DOHH2 (cell line): ENCODE results near the gene PPIP5K1.
"Not testable (repeated sequence)": the region's sequence is repeated elsewhere in the genome, so short reads cannot be mapped to it uniquely, and the experiment has no call there.

Experiments used
- H3F3A ChIP-seq: fragments of 200-600 bp; sonication (generic), shearing (Covaris generic); 2 replicates; pipeline ENCODE4 v1.6.0; 2016; ENCODE audit warnings: antibody characterized with exemption, mild to moderate bottlenecking; ENCODE audit not compliant: control insufficient read depth, insufficient read depth
- H3K27ac ChIP-seq: fragments of 200-600 bp; sonication (generic); 2 replicates; pipeline ENCODE4 v1.5.1; 2014; ENCODE audit warnings: low read depth, mild to moderate bottlenecking, low read length, moderate library complexity
- H3K27me3 ChIP-seq: fragments of 200-600 bp; sonication (generic); 2 replicates; pipeline ENCODE4 v1.6.1; 2014; ENCODE audit warnings: mild to moderate bottlenecking, low read length, mixed read lengths; ENCODE audit not compliant: control insufficient read depth
- H3K36me3 ChIP-seq: fragments of 200-600 bp; sonication (generic); 2 replicates; pipeline ENCODE4 v1.6.1; 2014; ENCODE audit warnings: mild to moderate bottlenecking, low read length, moderate library complexity, mixed read lengths; ENCODE audit not compliant: control insufficient read depth
- H3K4me1 ChIP-seq: fragments of 200-600 bp; sonication (generic); 2 replicates; pipeline ENCODE4 v1.6.1; 2014; ENCODE audit warnings: mild to moderate bottlenecking, low read length, mixed read lengths; ENCODE audit not compliant: control insufficient read depth
- H3K4me2 ChIP-seq: fragments of 200-600 bp; sonication (generic); 2 replicates; pipeline ENCODE4 v1.6.0; 2014; ENCODE audit warnings: mild to moderate bottlenecking, low read length, moderate library complexity
- H3K4me3 ChIP-seq: fragments of 200-600 bp; sonication (generic); 2 replicates; pipeline ENCODE4 v1.5.1; 2014; ENCODE audit warnings: mild to moderate bottlenecking, low read length, mixed read lengths
- H3K79me2 ChIP-seq: fragments of 200-600 bp; sonication (generic); 2 replicates; pipeline ENCODE4 v1.6.1; 2014; ENCODE audit warnings: mild to moderate bottlenecking, low read length, mixed read lengths; ENCODE audit not compliant: control insufficient read depth
- H3K9me2 ChIP-seq: fragments of 200-600 bp; sonication (generic); replicated peaks from 2 replicates; pipeline ENCODE4 v1.6.1; 2014; ENCODE audit warnings: mild to moderate bottlenecking, low read length, mixed read lengths; ENCODE audit not compliant: control insufficient read depth
- H3K9me3 ChIP-seq: fragments of 200-600 bp; sonication (generic); 2 replicates; pipeline ENCODE4 v1.6.1; 2014; ENCODE audit warnings: antibody characterized with exemption, low read length, mixed read lengths; ENCODE audit not compliant: control insufficient read depth, insufficient read depth
- H4K20me1 ChIP-seq: fragments of 200-600 bp; sonication (generic); 2 replicates; pipeline ENCODE4 v1.6.0; 2014; ENCODE audit warnings: low read depth, mild to moderate bottlenecking, antibody characterized with exemption, low read length, moderate library complexity; ENCODE audit not compliant: control insufficient read depth, insufficient read depth

PPIP5K1 gene

GRCh38 chr15:43602233-43602632, 12.2 kb upstream of the PPIP5K1 start:
- not testable (repeated sequence) for H3K4me1 ChIP-seq, H3K79me2 ChIP-seq, H3K9me2 ChIP-seq, H3K4me3 ChIP-seq, H3K36me3 ChIP-seq, H3K27me3 ChIP-seq, H3K9me3 ChIP-seq, H3K4me2 ChIP-seq, H3K27ac ChIP-seq, H3F3A ChIP-seq, H4K20me1 ChIP-seq

DNA sequence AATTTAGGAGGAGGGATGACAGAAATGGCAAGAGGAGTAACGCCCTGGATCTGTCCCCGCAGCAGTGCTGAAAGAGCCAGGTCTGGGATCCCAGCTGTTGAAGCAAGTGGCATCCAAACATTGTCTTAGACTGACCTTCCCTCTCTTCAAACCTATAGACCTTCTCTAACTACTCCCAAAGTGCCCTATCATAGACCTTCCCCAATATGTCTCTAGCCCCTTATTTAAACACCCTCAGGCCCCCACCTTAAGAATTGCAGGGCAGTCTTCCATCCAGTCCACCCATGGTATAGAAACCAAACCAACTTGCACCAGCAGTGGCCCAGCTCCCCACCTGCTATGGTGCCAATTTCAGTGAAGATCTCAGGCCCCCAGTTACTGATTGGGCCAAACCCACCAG, 10.2 kb upstream of the PPIP5K1 start:
- H3K27me3 ChIP-seq, H3K9me2 ChIP-seq, H3K36me3 ChIP-seq, H3K4me3 ChIP-seq, H3F3A ChIP-seq, H4K20me1 ChIP-seq, H3K27ac ChIP-seq, H3K4me1 ChIP-seq, H3K4me2 ChIP-seq, H3K9me3 ChIP-seq, H3K79me2 ChIP-seq: not testable (repeated sequence)

GRCh38 chr15:43599131-43599530, 9.1 kb upstream of the PPIP5K1 start:
- H3K27ac ChIP-seq, H3K36me3 ChIP-seq, H4K20me1 ChIP-seq, H3K4me1 ChIP-seq, H3K9me3 ChIP-seq, H3K4me2 ChIP-seq, H3K79me2 ChIP-seq, H3F3A ChIP-seq, H3K9me2 ChIP-seq, H3K27me3 ChIP-seq, H3K4me3 ChIP-seq: not testable (repeated sequence)

- not testable (repeated sequence) for H3K4me1 ChIP-seq, H3K4me3 ChIP-seq, H4K20me1 ChIP-seq, H3K27me3 ChIP-seq, H3K36me3 ChIP-seq, H3K9me3 ChIP-seq, H3K27ac ChIP-seq, H3K79me2 ChIP-seq, H3K9me2 ChIP-seq, H3K4me2 ChIP-seq, H3F3A ChIP-seq
Observed at GRCh38 chr15:43593328-43594190, 3.6 kb upstream of the PPIP5K1 start, which contains the start of gene CKMT1B. Gene CKMT1B (plus strand): TSS chr15:43594027. CDS start chr15:43594219, 192 bp downstream.

- not testable (repeated sequence) for H3K9me3 ChIP-seq, H3K9me2 ChIP-seq, H3K4me1 ChIP-seq, H3K4me2 ChIP-seq, H3K27ac ChIP-seq, H3F3A ChIP-seq, H3K27me3 ChIP-seq, H3K36me3 ChIP-seq, H4K20me1 ChIP-seq, H3K4me3 ChIP-seq, H3K79me2 ChIP-seq
Observed at GRCh38 chr15:43592841-43593240, 2.8 kb upstream of the PPIP5K1 start.

DNA sequence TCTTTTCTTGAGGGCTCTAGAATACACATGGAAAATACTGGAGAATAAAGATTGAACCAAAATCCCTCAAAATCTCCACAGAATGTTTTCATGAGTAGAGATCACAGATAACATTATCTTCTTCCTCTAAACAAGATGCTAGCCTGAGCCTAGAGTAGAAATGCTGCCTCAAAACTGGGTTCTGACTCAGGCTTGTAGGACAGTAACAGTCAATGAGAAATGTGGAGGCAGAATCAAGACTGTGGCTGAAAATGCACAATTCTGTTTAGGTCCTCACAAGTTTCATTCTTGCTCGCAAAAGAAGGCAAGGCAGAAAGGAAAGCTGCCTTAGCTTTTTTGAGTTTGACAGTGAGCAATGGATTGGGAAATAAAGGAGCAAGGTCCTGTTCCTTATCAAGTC, 15.4 kb downstream of the PPIP5K1 start:
- H3K27me3 ChIP-seq, H3K27ac ChIP-seq, H3K4me3 ChIP-seq: not testable (repeated sequence)

DNA sequence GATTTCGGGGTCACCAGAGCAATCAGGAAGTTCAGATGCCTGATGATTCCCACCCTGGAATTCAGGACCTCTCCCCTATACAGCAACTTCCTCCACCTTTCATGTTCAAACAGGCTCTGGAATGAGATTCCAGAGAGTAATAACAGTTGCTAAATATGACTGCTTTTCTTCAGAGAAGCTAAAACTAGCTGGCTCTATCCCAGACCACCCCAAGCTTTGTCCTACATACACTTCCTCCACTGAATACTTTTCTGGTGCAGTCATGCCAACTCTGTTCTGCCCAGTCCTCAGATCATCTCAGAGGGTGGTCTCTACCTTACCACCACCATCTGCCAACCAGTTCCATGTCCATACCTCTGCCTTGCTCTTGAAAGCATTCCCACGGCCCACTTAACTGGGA, 23.4 kb downstream of the PPIP5K1 start:
- not testable (repeated sequence) for H3K4me2 ChIP-seq, H4K20me1 ChIP-seq, H3K4me3 ChIP-seq, H3K36me3 ChIP-seq, H3K9me3 ChIP-seq, H3K9me2 ChIP-seq, H3K27me3 ChIP-seq, H3K4me1 ChIP-seq, H3K27ac ChIP-seq, H3K79me2 ChIP-seq, H3F3A ChIP-seq

More for the DNA sequence above, 15.4 kb downstream of the PPIP5K1 start:
- not testable (repeated sequence) for H4K20me1 ChIP-seq, H3K79me2 ChIP-seq, H3K36me3 ChIP-seq, H3F3A ChIP-seq, H3K4me1 ChIP-seq, H3K9me2 ChIP-seq, H3K9me3 ChIP-seq, H3K4me2 ChIP-seq

GRCh38 chr15:43563793-43564192, 26.2 kb downstream of the PPIP5K1 start:
- H3K9me2 ChIP-seq, H3F3A ChIP-seq, H3K27ac ChIP-seq, H3K4me2 ChIP-seq, H3K79me2 ChIP-seq, H3K4me3 ChIP-seq, H3K36me3 ChIP-seq, H4K20me1 ChIP-seq, H3K9me3 ChIP-seq, H3K4me1 ChIP-seq, H3K27me3 ChIP-seq: not testable (repeated sequence)
